Measurements from ENCODE around the gene IGSF21. TPM values are rescaled to one million over a fixed set of nuclear protein-coding genes. Genes with fewer than 3 reads are reported as not detected.
A peak's percentile ranks its signal among the peaks of the same experiment; 100 is the strongest.

IGSF21 gene
- polyA plus RNA-seq, 3 donors: not detected

DNA sequence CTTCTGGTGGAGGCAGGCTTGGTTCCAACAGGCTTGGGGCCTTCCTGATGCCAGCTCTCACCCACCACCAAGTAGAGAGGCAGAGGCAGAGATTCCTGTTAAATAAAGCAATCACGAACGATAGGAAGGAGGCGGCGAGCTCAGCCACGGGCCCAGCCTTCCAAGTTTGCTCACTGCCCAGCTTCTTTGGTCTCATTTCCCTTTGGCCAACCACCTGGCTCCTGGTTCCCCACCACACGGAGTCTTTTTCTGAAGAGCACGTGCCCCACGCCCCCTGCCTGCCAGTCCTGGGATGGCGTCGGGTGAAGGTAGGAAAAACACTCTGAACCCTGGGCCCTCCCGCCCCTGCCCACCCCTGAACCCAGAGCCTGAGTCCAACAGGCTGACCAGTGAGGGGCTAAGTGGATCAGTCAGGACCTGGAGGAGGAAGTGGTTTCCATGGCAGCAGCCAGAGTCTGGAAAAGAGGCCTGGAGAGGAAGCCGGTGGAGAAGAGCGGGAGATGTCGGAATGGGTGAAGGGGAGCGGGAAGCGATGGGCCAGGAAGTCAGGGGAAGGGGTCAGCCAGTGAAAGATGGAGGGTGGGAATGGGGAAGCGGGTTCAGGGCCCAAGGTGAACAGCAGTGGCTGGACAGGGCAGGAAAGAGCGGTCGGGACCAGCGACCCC lies 214.9 kb downstream of the IGSF21 start:
- Histone ChIP-seq H3K4me1 (ENCODE audit: control insufficient read depth in 1 of 2, insufficient read depth in 2 of 2, low read length in 2 of 2) (no peaks in the 10 kb centered on the region), H3K9me3 (replicated peaks in 1 of 2; ENCODE audit: control insufficient read depth in 1 of 2, insufficient read depth in 1 of 2, low read length in 2 of 2) (no peaks in the 10 kb centered on the region), H3K9ac (ENCODE audit: insufficient read depth, low read length, poor library complexity, severe bottlenecking) (no peak overlapping the region), H3K27me3 (ENCODE audit: control insufficient read depth in 2 of 2, insufficient read depth in 2 of 2, low read length in 2 of 2) (no peaks in the 10 kb centered on the region), H2AFZ (ENCODE audit: insufficient read depth, low read depth, low read length, poor library complexity, severe bottlenecking) (no peak overlapping the region), H4K20me1 (ENCODE audit: insufficient read depth, low read length) (no peaks in the 10 kb centered on the region), H3K4me3 (replicated peaks in 1 of 3; ENCODE audit: low read depth in 2 of 3, low read length in 3 of 3) (no peak overlapping the region), H3K4me2 (replicated peaks; ENCODE audit: extremely low read depth, low read length, poor library complexity, severe bottlenecking) (no peak overlapping the region), H3K79me2 (ENCODE audit: insufficient read depth, low read length) (no peaks in the 10 kb centered on the region), H3K36me3 (replicated peaks in 1 of 2; ENCODE audit: control insufficient read depth in 1 of 2, insufficient read depth in 2 of 2, low read length in 2 of 2) (no peaks in the 10 kb centered on the region), H3K27ac (ENCODE audit: low read depth in 1 of 2, low read length in 2 of 2) (no peak overlapping the region)
- peaks cover 0 to 5% (median 2%) of the 10 kb centered on the region in 7 donors for H3K9me3 Mint-ChIP-seq
- 52% methylated on average over 12 of the region's 20 CpGs for WGBS (ENCODE audit: insufficient coverage)
- no peaks in the 10 kb centered on the region for H3K36me3 Mint-ChIP-seq
- H3K4me1 Mint-ChIP-seq: no peaks in the 10 kb centered on the region
- no peak for DNase-seq
- intact Hi-C loops (cut with micrococcal nuclease): no loop called here
- H3K4me3 Mint-ChIP-seq: no peak overlapping the region
- peaks cover 3 to 13% (median 6%) of the 10 kb centered on the region in 3 donors for H3K27me3 Mint-ChIP-seq (ENCODE audit: low read depth in 3 of 3)
- TF ChIP-seq CTCF (IDR thresholded peaks at IDR 0.05): peak; percentile 15
- H3K27ac Mint-ChIP-seq: no peak overlapping the region

DNA sequence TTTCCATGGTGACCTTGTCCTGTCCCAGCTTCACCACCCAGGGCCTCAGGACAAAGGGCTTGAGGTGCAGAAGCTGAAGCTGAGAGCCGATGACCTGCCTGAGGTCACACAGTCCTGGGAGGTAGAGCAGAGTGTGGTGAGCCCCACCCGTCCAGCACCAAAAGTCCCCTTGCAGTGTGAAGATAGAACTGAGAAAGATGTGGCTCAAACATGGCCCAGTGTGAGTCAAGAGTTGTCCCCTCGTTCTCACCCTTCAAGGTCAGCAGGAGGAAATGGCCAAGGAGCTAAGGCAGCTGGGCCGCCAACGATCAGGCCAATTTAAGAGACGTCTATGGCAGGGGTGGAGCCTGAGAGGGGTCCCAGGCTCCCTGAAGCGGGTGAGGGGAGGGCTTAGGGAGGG lies 215.7 kb downstream of the IGSF21 start:
- Mint-ChIP-seq H3K4me1 (no peaks in the 10 kb centered on the region), H3K27me3 (ENCODE audit: low read depth in 3 of 3) (peaks cover 3 to 13% (median 6%) of the 10 kb centered on the region in 3 donors), H3K9me3 (peaks cover 0 to 5% (median 2%) of the 10 kb centered on the region in 7 donors), H3K36me3 (no peaks in the 10 kb centered on the region), H3K27ac (no peak overlapping the region), H3K4me3 (no peak overlapping the region)
- H3K79me2 ChIP-seq (ENCODE audit: insufficient read depth, low read length): no peaks in the 10 kb centered on the region
- no peak for DNase-seq
- intact Hi-C loops (cut with micrococcal nuclease): no loop called here
- no peak overlapping the region for H3K27ac ChIP-seq (ENCODE audit: low read depth in 1 of 2, low read length in 2 of 2)
- no peak overlapping the region for H3K4me3 ChIP-seq (replicated peaks in 1 of 3; ENCODE audit: low read depth in 2 of 3, low read length in 3 of 3)
- H3K4me1 ChIP-seq (ENCODE audit: control insufficient read depth in 1 of 2, insufficient read depth in 2 of 2, low read length in 2 of 2): no peaks in the 10 kb centered on the region
- no peak overlapping the region for H3K9ac ChIP-seq (ENCODE audit: insufficient read depth, low read length, poor library complexity, severe bottlenecking)
- H2AFZ ChIP-seq (ENCODE audit: insufficient read depth, low read depth, low read length, poor library complexity, severe bottlenecking): no peak overlapping the region
- no peak overlapping the region for H3K4me2 ChIP-seq (replicated peaks; ENCODE audit: extremely low read depth, low read length, poor library complexity, severe bottlenecking)
- no peaks in the 10 kb centered on the region for H3K9me3 ChIP-seq (replicated peaks in 1 of 2; ENCODE audit: control insufficient read depth in 1 of 2, insufficient read depth in 1 of 2, low read length in 2 of 2)
- no peak for TF ChIP-seq CTCF (IDR thresholded peaks at IDR 0.05)
- no peaks in the 10 kb centered on the region for H3K27me3 ChIP-seq (ENCODE audit: control insufficient read depth in 2 of 2, insufficient read depth in 2 of 2, low read length in 2 of 2)
- H4K20me1 ChIP-seq (ENCODE audit: insufficient read depth, low read length): no peaks in the 10 kb centered on the region
- 91% methylated on average over 2 of the region's 7 CpGs for WGBS (ENCODE audit: insufficient coverage)
- no peaks in the 10 kb centered on the region for H3K36me3 ChIP-seq (replicated peaks in 1 of 2; ENCODE audit: control insufficient read depth in 1 of 2, insufficient read depth in 2 of 2, low read length in 2 of 2)
